Measurements from ENCODE around the gene ATG16L1.

ATG16L1 gene

DNA sequence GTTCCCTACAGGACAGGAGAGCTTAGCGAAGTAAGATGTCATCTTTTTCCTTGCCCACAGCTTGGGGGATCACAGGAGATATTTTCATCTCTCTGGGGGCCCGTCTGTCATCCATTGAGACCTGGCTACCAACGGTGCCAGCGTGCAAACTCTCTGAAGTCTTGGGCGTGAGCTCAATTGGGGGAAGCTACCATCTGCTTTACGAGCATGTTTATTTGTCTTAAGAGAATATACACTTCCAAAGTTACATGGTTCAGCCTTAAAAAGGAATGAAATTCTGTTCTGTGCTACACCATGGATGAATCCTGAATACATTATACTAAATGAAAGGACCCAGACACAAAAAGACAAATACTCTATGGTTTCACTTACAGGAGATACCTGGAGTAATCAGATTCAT is 69.7 kb downstream of the ATG16L1 start:
- no peak for DNase-seq (ENCODE audit: low read depth)
- TF ChIP-seq, protein P1, sequence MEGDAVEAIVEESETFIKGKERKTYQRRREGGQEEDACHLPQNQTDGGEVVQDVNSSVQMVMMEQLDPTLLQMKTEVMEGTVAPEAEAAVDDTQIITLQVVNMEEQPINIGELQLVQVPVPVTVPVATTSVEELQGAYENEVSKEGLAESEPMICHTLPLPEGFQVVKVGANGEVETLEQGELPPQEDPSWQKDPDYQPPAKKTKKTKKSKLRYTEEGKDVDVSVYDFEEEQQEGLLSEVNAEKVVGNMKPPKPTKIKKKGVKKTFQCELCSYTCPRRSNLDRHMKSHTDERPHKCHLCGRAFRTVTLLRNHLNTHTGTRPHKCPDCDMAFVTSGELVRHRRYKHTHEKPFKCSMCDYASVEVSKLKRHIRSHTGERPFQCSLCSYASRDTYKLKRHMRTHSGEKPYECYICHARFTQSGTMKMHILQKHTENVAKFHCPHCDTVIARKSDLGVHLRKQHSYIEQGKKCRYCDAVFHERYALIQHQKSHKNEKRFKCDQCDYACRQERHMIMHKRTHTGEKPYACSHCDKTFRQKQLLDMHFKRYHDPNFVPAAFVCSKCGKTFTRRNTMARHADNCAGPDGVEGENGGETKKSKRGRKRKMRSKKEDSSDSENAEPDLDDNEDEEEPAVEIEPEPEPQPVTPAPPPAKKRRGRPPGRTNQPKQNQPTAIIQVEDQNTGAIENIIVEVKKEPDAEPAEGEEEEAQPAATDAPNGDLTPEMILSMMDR (IDR thresholded peaks at IDR 0.05; ENCODE audit: low read depth, low read length, missing control alignments): no peak
- no peak overlapping the region for H3K4me3 ChIP-seq (ENCODE audit: low read depth, low read length)

DNA sequence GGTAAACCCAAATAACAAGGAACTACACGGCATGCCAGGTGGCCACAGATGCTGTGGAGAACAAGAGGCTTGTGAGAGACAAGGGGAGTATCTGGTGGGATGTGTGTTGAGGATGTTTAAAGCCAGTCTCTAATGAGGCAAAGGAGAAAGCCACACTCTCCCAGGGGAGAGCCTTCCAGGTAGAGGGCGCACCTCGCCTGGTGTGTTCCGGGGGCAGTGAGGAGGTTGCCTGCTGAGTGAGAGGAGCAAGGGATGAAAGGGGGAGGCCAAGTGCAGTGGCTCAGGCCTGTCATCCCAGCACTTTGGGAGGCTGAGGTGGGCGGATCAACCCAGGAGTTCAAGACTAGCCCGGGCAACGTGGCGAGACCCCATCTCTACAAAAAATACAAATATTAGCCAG is 72.4 kb downstream of the ATG16L1 start:
- no peak for DNase-seq (ENCODE audit: low read depth)
- H3K4me3 ChIP-seq (ENCODE audit: low read depth, low read length): no peak overlapping the region
- TF ChIP-seq, protein P1 (IDR thresholded peaks at IDR 0.05; ENCODE audit: low read depth, low read length, missing control alignments): no peak

DNA sequence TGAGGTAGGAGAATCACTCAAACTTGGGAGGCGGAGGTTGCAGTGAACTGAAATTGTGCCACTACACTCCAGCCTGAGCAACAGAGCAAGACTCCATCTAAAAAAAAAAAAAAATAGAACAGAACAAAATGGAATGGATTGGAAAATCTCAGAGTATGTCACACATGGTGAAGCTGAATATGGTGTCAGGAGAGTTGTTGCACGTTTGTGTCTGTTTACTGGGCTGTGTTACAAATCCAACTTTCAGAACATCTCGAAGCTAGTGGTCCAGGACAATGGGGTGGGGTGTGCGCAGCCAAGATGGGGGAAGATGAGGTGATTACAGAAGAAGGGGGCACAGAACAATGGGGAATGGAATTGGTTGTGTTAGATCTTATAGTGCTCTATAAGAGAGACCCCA is 73.8 kb downstream of the ATG16L1 start:
- H3K4me3 ChIP-seq (ENCODE audit: low read depth, low read length): no peak overlapping the region
- no peak for DNase-seq (ENCODE audit: low read depth)
- TF ChIP-seq, protein P1 (IDR thresholded peaks at IDR 0.05; ENCODE audit: low read depth, low read length, missing control alignments): no peak

DNA sequence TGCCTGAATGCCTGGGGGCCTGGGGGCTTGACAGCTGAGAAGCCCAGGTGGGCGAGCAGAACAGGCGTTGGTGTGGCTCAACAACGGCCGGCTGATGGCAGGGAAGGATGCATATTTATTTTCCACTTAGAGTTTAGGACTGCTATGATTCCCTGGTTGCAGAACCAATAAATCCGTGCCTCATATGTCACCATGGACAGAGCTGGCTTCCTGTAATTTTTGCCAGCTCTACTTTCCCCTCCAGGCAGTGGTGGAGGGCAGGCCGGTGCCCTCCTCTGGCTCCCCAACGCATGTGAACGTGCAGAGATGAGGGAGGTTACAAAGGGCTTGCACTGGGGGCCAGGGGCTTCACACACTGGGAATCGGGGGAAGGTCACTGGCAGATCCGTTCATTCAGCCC is 74.3 kb downstream of the ATG16L1 start:
- no peak overlapping the region for H3K4me3 ChIP-seq (ENCODE audit: low read depth, low read length)
- DNase-seq (ENCODE audit: low read depth): no peak
- TF ChIP-seq, protein P1 (IDR thresholded peaks at IDR 0.05; ENCODE audit: low read depth, low read length, missing control alignments): no peak

DNA sequence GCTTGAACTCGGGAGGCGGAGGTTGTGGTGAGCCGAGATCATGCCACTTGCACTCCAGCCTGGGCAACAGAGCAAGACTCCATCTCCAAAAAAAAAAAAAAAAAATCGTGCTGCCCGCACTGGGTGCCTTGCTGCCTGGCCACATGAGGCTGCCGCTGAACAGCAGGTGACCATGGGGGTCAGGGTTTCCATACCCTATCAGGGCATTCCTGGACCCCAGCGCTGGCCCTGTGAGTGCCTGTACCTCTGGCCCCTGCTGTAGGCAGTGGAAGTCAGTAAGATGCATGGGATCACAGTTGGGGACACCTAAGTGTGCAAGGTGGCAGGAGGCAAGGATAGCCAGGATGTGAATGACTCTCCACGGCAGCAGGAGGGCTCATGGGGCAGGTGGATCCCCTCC is 75.0 kb downstream of the ATG16L1 start:
- H3K4me3 ChIP-seq (ENCODE audit: low read depth, low read length): no peak overlapping the region
- TF ChIP-seq, protein P1 (IDR thresholded peaks at IDR 0.05; ENCODE audit: low read depth, low read length, missing control alignments): no peak
- no peak for DNase-seq (ENCODE audit: low read depth)

DNA sequence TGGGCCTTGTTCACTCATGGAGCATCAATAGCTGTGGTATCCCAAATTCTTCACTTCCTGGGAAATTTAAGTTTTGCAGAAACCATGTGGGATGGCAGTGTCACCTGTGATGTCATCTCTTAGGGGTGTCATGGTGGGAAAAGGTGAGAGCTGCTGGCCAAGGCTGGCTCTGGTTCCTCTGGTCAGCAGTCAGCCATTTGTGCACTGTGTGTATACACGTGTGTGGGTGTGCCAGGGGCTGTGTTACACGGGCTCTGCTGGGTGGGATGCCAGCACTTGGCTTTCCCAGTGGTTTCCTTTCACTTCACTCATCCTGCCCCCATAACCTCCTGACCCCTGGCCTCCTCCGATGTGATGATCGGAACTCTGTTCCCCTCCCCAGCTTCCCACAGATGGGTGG is 77.4 kb downstream of the ATG16L1 start:
- TF ChIP-seq, protein P1 (IDR thresholded peaks at IDR 0.05; ENCODE audit: low read depth, low read length, missing control alignments): no peak

DNA sequence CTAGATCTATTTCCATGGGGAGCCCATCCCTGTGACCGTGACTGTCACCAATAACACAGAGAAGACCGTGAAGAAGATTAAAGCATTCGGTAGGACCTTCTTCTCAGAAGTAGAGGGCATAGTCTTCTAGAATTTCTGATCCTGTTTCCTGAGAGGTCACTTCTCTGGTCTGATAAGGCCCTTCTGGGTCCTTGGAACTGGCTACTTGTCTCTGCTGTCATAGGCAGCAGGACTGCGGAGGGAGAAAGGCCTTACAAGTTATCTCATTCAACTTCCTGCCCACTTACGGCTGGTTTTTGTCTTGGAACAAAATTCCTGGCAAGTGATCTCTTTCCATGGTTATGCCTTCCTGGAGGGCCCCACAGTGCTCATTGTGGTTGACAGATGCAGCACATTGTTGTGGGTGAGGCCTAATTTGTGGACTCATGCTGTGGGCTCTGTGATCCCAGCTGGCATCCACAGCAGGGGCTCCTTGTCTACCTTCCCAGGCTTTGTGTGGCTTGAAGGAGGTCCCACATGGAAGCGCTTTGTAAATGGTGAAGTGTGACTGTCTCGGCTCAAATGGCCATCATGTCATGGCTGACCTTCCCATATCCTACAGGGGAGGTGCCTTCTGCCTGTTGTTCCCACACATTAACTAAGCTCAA is 78.1 kb downstream of the ATG16L1 start:
- DNase-seq (ENCODE audit: low read depth): no peak
- H3K4me3 ChIP-seq (ENCODE audit: low read depth, low read length): no peak overlapping the region

More for the DNA sequence above, 77.4 kb downstream of the ATG16L1 start:
- H3K4me3 ChIP-seq (ENCODE audit: low read depth, low read length): no peak overlapping the region
- DNase-seq (ENCODE audit: low read depth): no peak

More for the DNA sequence above, 78.1 kb downstream of the ATG16L1 start:
- TF ChIP-seq, protein P1 (IDR thresholded peaks at IDR 0.05; ENCODE audit: low read depth, low read length, missing control alignments): no peak
